WERI-Rb-1 (cell line): Measurements from ENCODE around the gene ACSS3.
"Not testable (repeated sequence)": the region's sequence is repeated elsewhere in the genome, so short reads cannot be mapped to it uniquely, and the experiment has no call there.

Source experiments
- DNase-seq: peaks from one replicate; pipeline ENCODE4 v3.0.0-alpha.2; 2020
- H3K27ac ChIP-seq: fragments of 250-450 bp; sonication (Bioruptor Pico); 2 replicates; pipeline ENCODE4 v1.5.1; 2020; ENCODE audit warnings: mild to moderate bottlenecking, moderate library complexity
- H3K27me3 ChIP-seq: fragments of 250-450 bp; sonication (Bioruptor Pico); 2 replicates; pipeline ENCODE4 v1.5.1; 2021; ENCODE audit warnings: mild to moderate bottlenecking, low read depth, moderate library complexity; ENCODE audit not compliant: insufficient read depth, severe bottlenecking
- H3K36me3 ChIP-seq: fragments of 250-450 bp; sonication (Bioruptor Pico); 2 replicates; pipeline ENCODE4 v1.5.1; 2020; ENCODE audit warnings: mild to moderate bottlenecking, moderate library complexity
- H3K4me3 ChIP-seq: 2 replicates; pipeline ENCODE4 v1.5.1; 2011; ENCODE audit warnings: low read depth, mild to moderate bottlenecking, control low read depth, low read length
- H3K9me3 ChIP-seq: fragments of 250-450 bp; sonication (Bioruptor Pico); 2 replicates; pipeline ENCODE4 v1.5.1; 2021; ENCODE audit warnings: mild to moderate bottlenecking, moderate library complexity; ENCODE audit not compliant: severe bottlenecking
- CTCF ChIP-seq: IDR thresholded peaks from 2 replicates; pipeline ENCODE4 v1.5.1; 2011; ENCODE audit warnings: low read depth, mild to moderate bottlenecking, control low read depth, inconsistent platforms, low read length

ACSS3 gene

GRCh38 chr12:81105687-81106086 lies 27.8 kb downstream of the ACSS3 start:
- no peak for DNase-seq
- no peak overlapping the region for H3K27ac ChIP-seq
- no peak overlapping the region for H3K4me3 ChIP-seq
- TF ChIP-seq CTCF, result no peak
- no peaks in the 10 kb centered on the region for H3K9me3 ChIP-seq
- H3K27me3 ChIP-seq, result no peaks in the 10 kb centered on the region
- H3K36me3 ChIP-seq, result no peaks in the 10 kb centered on the region

DNA sequence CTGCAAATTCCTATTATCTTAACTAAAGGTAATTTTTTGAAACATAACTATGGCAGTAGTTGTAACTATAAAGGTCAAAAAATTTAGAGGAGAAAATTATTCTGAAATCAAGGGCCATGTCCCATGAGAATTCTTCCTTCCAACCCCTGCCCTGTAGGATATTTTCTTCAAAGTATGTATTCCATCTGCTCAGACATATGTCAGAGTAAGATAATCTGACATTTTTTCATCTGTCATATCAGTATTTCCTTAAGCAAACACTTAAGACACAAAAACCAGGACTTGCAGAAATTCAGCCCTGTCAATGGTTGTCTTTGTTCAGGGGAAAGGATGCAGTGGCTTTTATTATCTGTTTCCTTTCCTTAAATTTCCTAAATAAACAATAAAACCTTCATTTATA lies 36.3 kb downstream of the ACSS3 start:
- no peak for TF ChIP-seq CTCF
- no peak for DNase-seq
- Histone ChIP-seq H3K27ac (no peak overlapping the region), H3K36me3 (no peaks in the 10 kb centered on the region), H3K9me3 (no peaks in the 10 kb centered on the region), H3K4me3 (no peak overlapping the region), H3K27me3 (no peaks in the 10 kb centered on the region)

DNA sequence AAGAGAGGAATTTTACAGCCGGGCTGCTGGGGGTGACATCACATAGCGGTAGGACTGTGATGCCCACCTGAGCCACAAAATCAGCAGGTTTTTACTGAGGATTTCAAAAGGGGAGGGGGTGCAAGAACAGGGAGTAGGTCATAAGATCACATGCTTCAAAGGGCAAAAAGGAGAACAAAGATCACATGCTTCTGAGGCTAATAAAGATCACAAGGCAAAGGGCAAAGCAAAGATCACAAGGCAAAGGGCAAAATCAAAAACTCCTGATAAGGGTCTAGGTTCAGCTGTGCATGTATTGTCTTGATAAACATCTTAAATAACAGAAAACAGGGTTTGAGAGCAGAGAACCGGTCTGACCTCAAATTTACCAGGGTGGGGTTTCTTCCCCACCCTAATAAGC lies 41.2 kb downstream of the ACSS3 start:
- H3K9me3 ChIP-seq, H3K36me3 ChIP-seq, H3K27me3 ChIP-seq, H3K27ac ChIP-seq, DNase-seq, H3K4me3 ChIP-seq: not testable (repeated sequence)

GRCh38 chr12:81120961-81121360 lies 43.1 kb downstream of the ACSS3 start:
- Histone ChIP-seq H3K9me3 (no peaks in the 10 kb centered on the region), H3K4me3 (no peak overlapping the region), H3K27me3 (no peaks in the 10 kb centered on the region), H3K36me3 (no peaks in the 10 kb centered on the region), H3K27ac (no peak overlapping the region)
- DNase-seq, result no peak
- no peak for TF ChIP-seq CTCF

DNA sequence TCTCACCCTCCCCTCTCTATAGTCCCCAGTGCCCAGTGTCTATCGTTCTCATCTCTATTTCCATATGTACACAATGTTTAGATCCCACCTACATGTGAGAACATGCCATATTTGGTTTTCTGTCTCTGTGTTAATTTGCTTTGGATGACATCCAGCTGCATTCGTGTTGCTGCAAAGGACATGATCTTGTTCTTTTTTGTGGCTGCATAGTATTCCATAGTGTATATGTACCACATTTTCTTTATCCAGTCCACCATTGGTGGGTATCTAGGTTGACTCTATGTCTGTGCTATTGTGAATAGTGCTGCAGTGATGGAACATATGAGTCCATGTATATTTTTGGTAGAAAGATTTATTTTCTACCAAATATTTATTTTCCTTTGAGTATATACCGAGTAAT lies 45.7 kb downstream of the ACSS3 start:
- no peak for DNase-seq
- H3K9me3 ChIP-seq, result no peaks in the 10 kb centered on the region
- no peaks in the 10 kb centered on the region for H3K27me3 ChIP-seq
- no peak overlapping the region for H3K27ac ChIP-seq
- no peak for TF ChIP-seq CTCF
- H3K4me3 ChIP-seq, result no peak overlapping the region
- no peaks in the 10 kb centered on the region for H3K36me3 ChIP-seq

GRCh38 chr12:81125691-81126090 lies 47.8 kb downstream of the ACSS3 start:
- no peak for TF ChIP-seq CTCF
- H3K9me3 ChIP-seq, result no peaks in the 10 kb centered on the region
- H3K27ac ChIP-seq, result no peak overlapping the region
- no peaks in the 10 kb centered on the region for H3K36me3 ChIP-seq
- DNase-seq, result no peak
- H3K4me3 ChIP-seq, result no peak overlapping the region
- no peaks in the 10 kb centered on the region for H3K27me3 ChIP-seq
